WERI-Rb-1 (cell line): ENCODE results near the gene PDE7B.

ENCODE experiments used
- DNase-seq: peaks from one replicate; pipeline ENCODE4 v3.0.0-alpha.2; 2020
- H3K27ac ChIP-seq: fragments of 250-450 bp; sonication (Bioruptor Pico); 2 replicates; pipeline ENCODE4 v1.5.1; 2020; ENCODE audit warnings: mild to moderate bottlenecking, moderate library complexity
- H3K27me3 ChIP-seq: fragments of 250-450 bp; sonication (Bioruptor Pico); 2 replicates; pipeline ENCODE4 v1.5.1; 2021; ENCODE audit warnings: mild to moderate bottlenecking, low read depth, moderate library complexity; ENCODE audit not compliant: insufficient read depth, severe bottlenecking
- H3K36me3 ChIP-seq: fragments of 250-450 bp; sonication (Bioruptor Pico); 2 replicates; pipeline ENCODE4 v1.5.1; 2020; ENCODE audit warnings: mild to moderate bottlenecking, moderate library complexity
- H3K4me3 ChIP-seq: 2 replicates; pipeline ENCODE4 v1.5.1; 2011; ENCODE audit warnings: low read depth, mild to moderate bottlenecking, control low read depth, low read length
- H3K9me3 ChIP-seq: fragments of 250-450 bp; sonication (Bioruptor Pico); 2 replicates; pipeline ENCODE4 v1.5.1; 2021; ENCODE audit warnings: mild to moderate bottlenecking, moderate library complexity; ENCODE audit not compliant: severe bottlenecking
- TF ChIP-seq, protein P1 (sequence below): IDR thresholded peaks from 2 replicates; pipeline ENCODE4 v1.5.1; 2011; ENCODE audit warnings: low read depth, mild to moderate bottlenecking, control low read depth, inconsistent platforms, low read length

Gene PDE7B

DNA sequence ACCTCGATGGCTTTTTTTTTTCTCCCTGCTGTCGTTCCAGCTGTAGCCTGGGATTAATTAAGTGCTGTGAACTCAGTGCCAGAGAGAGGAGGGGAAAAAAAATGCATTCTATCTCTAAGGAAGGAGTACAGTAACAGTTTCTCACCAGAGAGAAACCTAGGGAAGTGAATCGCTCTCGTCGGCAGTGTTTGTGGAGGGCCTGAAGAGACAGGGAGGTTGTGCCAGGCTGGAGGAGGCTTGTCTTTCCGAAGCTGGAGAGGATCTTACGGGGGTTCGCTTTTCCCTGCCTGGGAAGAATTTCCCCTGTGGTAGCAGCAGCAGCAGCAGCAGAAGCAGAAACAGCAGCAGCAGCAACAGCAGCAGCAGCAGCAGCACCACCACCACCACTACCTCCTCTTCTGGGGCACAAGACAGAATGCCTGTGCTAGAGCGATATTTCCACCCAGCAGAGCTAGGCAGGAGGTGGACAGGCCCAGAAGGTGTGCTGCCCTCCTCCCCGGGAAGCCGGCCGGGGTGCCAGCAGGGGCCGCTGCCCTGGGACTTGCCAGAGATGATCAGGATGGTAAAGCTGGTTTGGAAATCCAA lies 186.5 kb downstream of the PDE7B start:
- H3K36me3 ChIP-seq: no peaks in the 10 kb centered on the region
- no peak overlapping the region for H3K4me3 ChIP-seq
- no peak overlapping the region for H3K27ac ChIP-seq
- DNase-seq: no peak
- H3K9me3 ChIP-seq: no peaks in the 10 kb centered on the region
- H3K27me3 ChIP-seq: no peaks in the 10 kb centered on the region
- TF ChIP-seq, protein P1, sequence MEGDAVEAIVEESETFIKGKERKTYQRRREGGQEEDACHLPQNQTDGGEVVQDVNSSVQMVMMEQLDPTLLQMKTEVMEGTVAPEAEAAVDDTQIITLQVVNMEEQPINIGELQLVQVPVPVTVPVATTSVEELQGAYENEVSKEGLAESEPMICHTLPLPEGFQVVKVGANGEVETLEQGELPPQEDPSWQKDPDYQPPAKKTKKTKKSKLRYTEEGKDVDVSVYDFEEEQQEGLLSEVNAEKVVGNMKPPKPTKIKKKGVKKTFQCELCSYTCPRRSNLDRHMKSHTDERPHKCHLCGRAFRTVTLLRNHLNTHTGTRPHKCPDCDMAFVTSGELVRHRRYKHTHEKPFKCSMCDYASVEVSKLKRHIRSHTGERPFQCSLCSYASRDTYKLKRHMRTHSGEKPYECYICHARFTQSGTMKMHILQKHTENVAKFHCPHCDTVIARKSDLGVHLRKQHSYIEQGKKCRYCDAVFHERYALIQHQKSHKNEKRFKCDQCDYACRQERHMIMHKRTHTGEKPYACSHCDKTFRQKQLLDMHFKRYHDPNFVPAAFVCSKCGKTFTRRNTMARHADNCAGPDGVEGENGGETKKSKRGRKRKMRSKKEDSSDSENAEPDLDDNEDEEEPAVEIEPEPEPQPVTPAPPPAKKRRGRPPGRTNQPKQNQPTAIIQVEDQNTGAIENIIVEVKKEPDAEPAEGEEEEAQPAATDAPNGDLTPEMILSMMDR: no peak

DNA sequence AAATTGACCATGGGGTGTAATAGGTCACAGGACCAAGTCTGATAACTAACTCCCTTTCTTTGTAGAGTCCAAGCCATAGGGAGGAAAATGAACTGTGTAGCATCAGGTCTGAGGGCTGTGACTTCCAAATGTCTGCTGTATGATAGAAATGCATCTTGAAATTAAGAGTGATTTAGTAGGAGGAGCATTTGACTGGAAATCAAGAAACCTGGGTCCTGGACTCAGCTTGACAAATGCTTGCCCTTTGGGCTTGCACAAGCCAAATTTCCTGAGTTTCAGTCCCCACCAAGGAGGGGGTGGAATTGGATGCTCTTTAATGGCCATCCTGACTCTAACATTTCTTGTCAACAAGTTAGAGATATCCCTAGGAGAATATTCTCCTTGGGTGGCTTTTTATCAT lies 187.0 kb downstream of the PDE7B start:
- TF ChIP-seq, protein P1: no peak

DNA sequence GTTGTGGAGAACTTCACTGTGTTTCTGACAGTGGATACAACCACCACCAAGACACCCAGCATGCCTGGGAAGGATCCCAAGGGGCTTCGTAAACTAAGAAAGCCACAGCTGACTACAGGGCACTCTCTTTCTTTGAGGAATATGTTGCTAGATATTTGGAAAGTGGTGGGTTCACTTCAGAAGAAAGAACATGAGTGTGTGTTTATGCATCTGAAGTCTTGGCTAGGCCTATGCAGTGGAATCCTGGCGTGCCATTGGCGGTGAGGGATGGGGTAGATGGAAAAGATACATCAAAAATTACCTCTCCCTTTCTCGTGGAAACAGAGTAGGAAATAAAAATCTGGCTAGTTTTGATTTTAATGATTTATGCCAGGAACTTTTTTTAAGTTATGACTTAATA lies 187.7 kb downstream of the PDE7B start:
- no peak for DNase-seq
- Histone ChIP-seq H3K27me3 (no peaks in the 10 kb centered on the region), H3K27ac (no peak overlapping the region), H3K4me3 (no peak overlapping the region), H3K36me3 (no peaks in the 10 kb centered on the region), H3K9me3 (no peaks in the 10 kb centered on the region)
- TF ChIP-seq, protein P1: no peak

More for the DNA sequence above, 187.0 kb downstream of the PDE7B start:
- no peaks in the 10 kb centered on the region for H3K27me3 ChIP-seq
- H3K27ac ChIP-seq: no peak overlapping the region
- no peaks in the 10 kb centered on the region for H3K9me3 ChIP-seq
- H3K4me3 ChIP-seq: no peak overlapping the region
- H3K36me3 ChIP-seq: no peaks in the 10 kb centered on the region
- no peak for DNase-seq

DNA sequence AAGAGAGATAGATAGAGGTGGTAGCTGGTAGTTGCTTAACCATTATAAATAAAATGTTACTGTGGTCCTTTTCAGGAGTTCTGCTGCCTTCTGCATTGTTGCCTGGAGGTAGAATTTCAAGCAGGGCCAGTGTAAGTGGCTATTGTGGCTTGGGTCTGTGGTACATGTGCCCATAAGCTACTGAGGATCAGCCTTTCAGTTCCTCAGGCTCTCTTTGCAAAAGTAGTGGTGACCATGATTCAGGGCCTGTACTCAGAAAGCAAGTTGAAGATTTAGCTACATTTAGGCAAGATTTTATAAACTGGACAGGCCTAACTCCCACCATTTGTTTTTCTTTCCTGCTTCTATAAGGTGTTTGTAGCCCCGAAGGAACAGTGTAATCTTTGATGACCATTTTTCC lies 199.0 kb downstream of the PDE7B start:
- Histone ChIP-seq H3K36me3 (no peaks in the 10 kb centered on the region), H3K4me3 (no peak overlapping the region), H3K27me3 (no peaks in the 10 kb centered on the region), H3K27ac (no peak overlapping the region), H3K9me3 (no peaks in the 10 kb centered on the region)
- TF ChIP-seq, protein P1: no peak
- no peak for DNase-seq

DNA sequence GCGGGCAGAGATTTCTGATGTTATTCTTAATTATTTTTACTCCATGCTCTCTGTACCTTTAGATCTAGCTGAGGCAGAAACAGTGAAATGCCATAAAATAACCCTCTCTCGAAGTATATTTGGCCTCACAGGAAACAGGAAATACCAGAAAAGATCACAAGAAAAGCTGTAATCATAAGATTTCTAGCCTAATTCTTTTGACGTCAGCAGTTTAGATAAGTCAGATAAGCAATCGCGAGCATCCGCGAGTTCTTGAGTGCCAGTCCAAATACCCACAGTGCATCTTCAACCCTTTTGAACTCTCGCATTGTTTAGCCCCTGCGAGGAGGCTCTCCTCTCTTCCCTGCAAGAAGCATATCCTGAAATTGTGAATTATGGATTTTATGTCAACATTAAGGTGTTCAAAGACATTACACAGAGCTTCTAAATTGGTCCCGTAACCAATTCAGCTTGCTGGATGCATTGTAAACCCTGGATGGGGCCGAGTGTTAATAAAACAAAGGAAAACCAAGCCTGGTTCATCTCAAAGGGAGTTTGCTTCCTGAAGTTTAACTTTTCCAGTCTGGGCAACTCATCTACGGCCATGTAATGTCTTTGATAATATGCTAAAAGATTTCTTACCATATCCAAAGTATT lies 199.8 kb downstream of the PDE7B start:
- no peak overlapping the region for H3K27ac ChIP-seq
- H3K4me3 ChIP-seq: no peak overlapping the region
- DNase-seq: no peak
- no peaks in the 10 kb centered on the region for H3K36me3 ChIP-seq
- H3K9me3 ChIP-seq: no peaks in the 10 kb centered on the region
- H3K27me3 ChIP-seq: no peaks in the 10 kb centered on the region
- TF ChIP-seq, protein P1: no peak

DNA sequence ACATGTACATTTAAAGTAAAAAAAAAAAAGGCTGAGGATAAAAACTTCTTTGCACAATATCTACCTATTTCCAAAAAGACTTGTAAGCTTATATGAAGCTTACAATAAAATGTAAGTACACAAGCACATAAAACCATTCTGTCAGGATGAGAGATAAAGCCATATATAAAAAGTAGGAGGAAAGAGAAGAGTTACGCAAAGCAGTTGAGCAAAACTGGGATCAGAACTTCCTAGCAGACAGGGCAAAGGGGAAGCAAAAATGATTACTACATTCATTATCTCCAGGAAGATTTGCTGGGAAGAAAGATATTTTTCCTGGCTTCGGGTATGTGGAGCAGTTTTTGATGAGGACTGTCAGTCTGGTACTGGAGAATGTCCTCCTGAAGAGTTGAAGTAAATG lies 200.5 kb downstream of the PDE7B start:
- Histone ChIP-seq H3K27ac (no peak overlapping the region), H3K27me3 (no peaks in the 10 kb centered on the region), H3K9me3 (no peaks in the 10 kb centered on the region), H3K4me3 (no peak overlapping the region), H3K36me3 (no peaks in the 10 kb centered on the region)
- no peak for DNase-seq
- TF ChIP-seq, protein P1: no peak
